ENCODE measurements around the gene TMEM141.
"Not testable (repeated sequence)": the region's sequence is repeated elsewhere in the genome, so short reads cannot be mapped to it uniquely, and the experiment has no call there.

The TMEM141 gene

GRCh38 chr9:136755302-136756133, 35.6 kb upstream of the TMEM141 start:
- DNase-seq, result not testable (repeated sequence)

GRCh38 chr9:136756134-136756438, 35.1 kb upstream of the TMEM141 start:
- no peak for DNase-seq

GRCh38 chr9:136756836-136757235, 34.3 kb upstream of the TMEM141 start:
- DNase-seq, result no peak

DNA sequence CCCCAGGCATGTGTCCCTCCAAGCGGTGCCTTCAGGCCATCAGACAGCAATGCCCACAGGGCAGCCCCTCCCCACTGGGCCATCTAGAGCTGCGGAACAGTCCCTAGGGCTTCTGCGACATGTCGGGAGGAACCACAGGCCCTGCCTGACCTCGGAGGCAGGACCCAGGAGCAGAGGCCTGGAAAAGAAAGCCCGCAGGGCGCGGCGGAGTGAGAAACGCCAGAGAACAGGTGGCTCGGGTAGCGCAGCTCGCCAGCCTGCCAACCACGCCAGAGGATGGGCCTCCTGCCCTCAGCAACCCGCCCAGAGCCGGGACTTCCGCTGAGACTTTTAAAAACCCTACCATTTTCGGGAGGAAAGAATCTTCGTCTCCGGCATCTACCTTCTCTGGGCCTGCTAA, 33.8 kb upstream of the TMEM141 start:
- DNase-seq, result peak in 1 of 2 experiments; percentile 4

DNA sequence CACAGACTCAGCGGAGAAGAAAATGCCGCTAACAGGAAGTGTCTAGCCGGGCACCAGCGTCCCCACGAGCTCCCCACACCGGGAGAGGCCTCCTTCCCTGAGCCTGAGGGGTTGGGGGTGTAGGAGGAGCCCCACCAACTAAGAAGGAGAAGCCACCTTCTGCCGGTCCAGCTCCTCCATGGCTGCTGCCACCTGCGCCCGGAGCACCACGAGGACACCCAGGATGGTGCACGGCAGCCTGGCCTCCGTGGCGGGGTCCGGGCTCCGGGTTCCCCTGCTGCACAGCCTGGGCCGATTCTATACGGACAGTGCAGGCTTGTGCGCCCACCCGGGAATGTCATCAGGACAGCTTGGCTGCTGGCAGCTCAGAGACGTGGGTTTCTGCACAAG, 33.4 kb upstream of the TMEM141 start:
- DNase-seq, result no peak

DNA sequence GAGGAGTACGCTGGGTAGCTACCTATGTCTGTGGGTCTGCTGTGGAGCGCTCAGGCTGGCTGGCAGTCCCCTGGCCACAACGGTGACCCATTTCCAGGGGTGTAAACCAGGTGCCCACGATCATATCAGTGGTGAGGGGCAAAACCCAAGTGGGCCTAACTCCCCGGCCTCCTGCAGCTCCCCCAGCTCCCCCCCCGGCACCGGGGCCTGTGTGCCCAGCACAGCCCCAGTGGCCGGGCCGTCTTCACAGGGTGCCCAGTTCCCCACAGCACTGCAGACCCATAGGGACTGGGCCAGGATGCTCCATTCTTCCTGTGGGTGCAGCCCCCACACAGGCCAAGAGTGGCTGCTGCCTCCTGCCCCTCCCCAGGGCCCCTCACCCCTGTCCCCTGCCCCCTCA, 32.1 kb upstream of the TMEM141 start:
- DNase-seq, result no peak

DNA sequence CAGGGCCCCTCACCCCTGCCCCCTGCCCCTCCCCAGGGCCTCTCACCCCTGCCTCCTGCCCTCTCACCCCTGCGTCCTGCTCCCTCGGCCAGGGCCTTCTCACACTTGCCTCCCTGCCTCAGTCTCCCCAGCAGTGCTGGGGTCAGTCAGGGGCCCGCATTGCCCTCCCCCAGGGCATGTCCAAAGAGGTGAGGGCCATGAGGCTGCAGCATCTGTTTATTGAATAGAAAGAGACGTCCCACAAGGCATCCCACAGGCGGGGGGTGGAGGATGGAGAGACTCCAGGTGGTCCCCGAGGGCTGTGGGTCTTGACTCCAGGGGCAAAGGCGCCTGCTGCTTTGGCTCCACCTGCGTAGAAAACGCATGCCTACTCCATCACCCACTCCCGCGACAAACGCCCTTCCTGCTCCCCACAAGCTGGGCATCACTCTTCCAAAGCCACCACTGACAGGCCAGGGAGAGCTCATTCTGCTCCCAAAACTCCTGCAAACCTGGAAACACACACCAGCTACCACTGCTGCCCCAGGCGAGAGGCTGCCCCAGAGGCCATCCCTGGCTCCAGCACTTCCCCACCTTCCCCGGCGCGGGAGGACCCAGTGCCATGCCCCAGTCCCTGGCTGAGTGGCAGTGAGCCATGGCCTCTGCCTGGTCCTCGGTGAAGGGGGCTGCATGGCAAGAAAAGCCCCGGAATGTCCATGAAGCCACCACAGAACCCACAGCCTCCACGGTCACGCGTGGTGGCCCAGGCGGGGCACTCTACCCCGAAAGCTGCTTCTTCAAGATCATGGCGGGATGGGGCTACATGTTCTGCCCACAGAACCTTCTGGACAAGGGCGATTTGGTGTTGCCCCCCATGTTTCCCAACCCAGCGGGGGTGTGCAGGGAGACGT, 31.5 kb upstream of the TMEM141 start:
- no peak for DNase-seq

DNA sequence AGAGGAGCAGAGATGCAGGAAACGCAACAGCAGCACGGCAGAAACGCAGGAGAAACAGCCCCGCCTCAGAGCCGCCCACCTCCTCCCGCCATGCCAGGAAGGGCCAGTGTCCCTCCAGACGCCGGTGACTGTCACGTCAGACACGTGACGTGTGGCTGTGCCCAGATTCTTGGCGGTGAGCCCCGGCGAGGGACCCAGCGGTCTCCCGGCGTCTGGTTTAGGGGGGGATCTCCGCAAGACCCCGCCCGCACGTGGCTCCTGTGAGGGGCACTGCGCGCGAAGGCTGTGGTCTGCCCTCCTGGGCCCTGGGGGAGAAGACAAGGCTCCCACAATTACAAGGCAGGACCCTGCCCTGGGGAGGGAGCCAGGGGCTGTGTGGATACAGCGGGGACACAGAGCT, 30.7 kb upstream of the TMEM141 start:
- no peak for DNase-seq

GRCh38 chr9:136760834-136761544, 30.2 kb upstream of the TMEM141 start:
- peak in 1 of 2 experiments; percentile 25 for DNase-seq

GRCh38 chr9:136761545-136761981, 29.6 kb upstream of the TMEM141 start:
- no peak for DNase-seq

DNA sequence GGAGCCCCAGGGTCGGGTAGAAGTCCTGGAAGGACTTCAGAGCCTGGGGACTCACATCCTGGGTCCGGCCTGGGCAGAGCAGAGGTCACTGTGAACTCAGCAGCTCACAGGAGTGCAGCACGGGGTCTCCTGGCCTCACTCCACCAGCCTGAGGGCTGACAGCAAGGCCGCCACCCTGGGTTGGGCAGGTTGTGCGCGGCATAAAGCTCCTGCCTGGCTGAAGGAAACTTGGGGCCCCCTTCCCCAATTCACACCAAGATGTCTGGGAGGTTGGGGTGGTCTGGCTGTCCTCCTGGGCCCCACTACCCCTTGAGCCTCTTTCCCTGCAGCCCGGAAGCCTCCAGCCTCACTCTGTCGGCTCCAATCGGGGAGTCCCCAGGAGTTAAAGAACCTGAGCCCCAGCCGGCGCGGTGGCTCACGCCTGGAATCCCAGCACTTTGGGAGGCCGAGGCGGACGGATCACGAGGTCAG, 28.9 kb upstream of the TMEM141 start:
- DNase-seq, result no peak

DNA sequence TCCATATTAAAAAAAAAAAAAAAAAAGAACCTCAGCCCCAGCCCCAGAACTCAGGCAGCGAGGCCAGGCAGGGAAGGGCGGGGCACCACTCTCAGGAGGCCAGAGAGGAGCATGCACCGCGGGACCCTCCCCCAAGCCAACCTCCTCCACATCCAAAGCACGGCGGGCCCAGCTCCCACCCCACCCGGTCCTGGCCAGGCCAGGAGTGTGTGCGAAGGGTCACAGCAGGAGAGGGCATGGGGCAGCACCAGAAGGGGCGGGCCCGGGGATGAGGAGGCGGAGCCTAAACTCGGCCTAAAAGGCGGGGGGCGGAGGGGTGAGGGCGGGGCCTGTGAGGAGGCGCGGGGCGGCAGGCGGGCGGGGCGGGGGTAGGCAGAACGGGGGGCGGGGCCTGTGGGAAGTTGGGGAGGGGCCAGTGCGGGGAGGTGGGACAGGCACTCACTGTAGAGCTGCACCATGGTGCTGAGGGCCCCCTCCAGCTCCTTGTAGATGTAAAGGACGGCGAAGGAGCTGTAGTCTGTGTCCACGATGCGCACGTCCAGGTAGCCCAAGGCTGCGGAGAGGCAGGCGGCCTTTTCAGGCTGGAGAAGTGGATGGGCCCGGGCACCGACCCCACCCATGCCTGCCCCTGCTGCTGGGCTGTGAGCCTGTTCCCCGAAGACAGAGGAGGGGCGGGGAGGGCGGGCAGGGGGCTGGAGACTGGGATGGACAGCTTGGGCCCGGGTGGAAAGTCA, 28.1 kb upstream of the TMEM141 start:
- DNase-seq, result no peak

DNA sequence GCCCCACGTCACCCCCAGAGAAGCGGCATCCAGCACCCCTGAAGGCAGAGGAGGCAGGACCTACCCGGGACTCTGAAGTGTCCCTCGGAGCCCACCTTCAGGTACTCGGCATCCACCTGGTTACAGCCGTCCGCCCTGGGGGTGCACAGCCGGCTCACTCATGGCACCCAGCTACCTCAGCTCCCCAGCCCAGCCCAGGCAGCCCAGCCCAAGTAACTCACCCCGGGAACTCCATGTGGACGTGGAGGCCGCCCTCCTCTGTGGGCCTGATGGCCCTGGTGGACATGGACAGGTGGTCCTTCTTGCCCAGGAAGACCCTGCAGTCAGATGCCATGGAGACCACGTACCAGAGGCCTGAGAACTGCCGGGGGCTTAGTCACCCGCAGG, 27.5 kb upstream of the TMEM141 start:
- no peak for DNase-seq

DNA sequence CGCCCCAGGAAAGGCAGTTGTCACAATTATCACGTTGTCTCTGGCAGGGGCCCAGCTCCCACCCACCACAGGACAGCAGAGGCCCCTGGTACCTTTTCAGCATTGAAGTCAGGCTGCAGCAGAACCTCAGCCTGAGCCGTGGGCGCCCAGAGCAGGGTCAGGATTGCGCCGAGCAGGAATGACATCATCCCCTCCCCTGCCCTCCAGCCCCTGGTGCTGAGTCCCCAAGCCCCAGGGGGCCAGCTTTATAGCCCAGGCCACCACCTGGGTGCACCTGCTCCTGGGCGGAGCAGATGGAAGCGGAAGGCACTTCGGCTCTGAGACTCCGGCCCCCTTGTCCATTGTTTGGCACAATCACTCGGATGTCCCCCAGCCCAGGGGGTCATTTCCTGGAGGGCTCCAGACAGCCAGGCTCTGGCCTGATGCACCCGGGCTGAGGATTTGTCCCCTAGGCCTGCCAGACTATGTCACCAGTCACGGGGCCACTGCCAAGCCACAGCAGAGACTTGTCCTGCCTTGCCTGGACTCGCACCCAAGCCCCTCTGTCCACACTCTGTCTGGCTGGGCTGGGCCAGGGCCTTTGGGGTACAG, 26.7 kb upstream of the TMEM141 start, which contains the start of gene LCN15:
Gene LCN15 (minus strand): TSS at position 218 of the 591 bp plus-strand sequence. CDS start 30 bp downstream, at position 188.
- no peak for DNase-seq

DNA sequence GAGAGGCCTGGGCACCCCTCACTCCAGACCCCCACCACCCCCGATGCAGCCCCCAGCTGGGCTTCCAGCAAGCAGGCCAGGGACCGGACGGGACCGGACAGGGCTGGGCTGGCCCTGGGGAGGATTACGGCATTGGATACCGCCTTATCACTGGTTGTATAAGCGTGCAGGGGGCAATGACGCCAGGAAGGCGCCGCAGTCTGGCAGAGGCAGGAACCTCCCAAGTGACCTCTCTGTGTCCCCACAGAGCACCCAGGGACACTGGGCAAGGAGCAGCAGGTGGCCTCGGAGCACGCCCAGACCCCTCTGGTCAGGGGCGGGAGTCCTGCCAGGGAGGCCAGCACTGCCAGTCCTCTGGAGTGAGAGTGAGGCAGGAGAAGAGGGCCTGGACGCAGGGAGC, 26.1 kb upstream of the TMEM141 start:
- no peak for DNase-seq

GRCh38 chr9:136765745-136766409, 25.3 kb upstream of the TMEM141 start:
- not testable (repeated sequence) for DNase-seq

- DNase-seq, result peak in 1 of 2 experiments; percentile 26
These were observed 24.6 kb upstream of the TMEM141 start for GRCh38 chr9:136766410-136767120.

- DNase-seq, result peak in 1 of 2 experiments; percentile 12
These were observed 21.4 kb upstream of the TMEM141 start for GRCh38 chr9:136769710-136770191.

GRCh38 chr9:136771907-136772415, 19.2 kb upstream of the TMEM141 start:
- no peak for DNase-seq

DNA sequence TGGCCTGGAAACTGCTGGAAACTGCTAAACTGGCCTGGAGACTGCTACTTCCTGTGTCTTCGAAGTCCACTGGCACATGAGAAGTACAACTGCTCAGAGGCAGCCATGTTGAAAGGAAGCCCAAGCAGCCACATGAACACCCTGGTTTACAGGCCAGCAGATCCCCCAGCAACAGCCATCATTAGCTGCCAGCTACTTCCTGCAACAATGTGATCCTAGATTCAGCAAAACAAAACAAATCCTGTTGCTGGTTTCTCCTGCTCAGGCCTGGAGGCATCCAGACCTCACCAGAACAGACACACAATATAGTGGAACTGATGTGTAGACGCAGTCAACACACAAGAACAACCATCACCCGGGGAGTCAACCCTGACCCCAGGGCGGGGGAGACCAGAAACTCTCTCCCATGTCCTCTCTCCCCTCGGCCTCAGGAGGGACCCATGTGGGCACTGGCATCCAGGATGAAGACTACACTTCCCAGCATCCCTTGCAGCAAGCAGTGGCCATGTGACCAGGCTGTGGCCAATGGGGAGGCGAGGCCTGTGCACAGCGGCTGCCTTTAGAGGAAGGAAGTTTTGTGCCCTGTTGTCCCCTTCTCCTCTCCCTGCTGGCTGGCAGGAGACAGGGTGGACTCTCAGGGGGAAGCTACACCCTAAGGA, 17.6 kb upstream of the TMEM141 start:
- DNase-seq, result peak in 1 of 2 experiments; percentile 26

Measured in NCI-H446 (cell line).